ENCODE results near the gene CDK19.

DNA sequence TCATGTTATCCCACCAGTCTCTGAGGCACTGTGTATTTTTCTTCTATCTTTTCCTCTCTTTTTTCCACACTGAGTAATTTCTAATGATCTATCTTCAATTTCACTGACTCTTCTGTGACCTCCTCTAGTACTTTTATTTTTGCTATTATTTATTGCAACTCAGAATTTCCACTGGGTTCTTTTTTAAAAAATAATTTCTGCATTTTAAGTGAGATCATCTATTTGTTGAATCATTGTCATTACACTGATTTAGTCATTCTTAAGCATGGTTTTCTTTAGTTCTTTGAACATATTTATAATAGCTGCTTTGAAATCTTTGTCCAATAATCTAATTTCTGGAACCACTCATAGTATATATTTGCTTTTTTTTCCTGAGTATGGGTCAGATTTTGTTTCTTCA, 242.1 kb downstream of the CDK19 start:
- TF ChIP-seq FOXM1 (IDR thresholded peaks at IDR 0.05; ENCODE audit: borderline replicate concordance), result no peak
- no peak for TF ChIP-seq TARDBP (IDR thresholded peaks at IDR 0.05)
- TF ChIP-seq SP1 (IDR thresholded peaks at IDR 0.05), result no peak
- TF ChIP-seq HDGF (IDR thresholded peaks at IDR 0.05; ENCODE audit: borderline replicate concordance), result no peak
- TF ChIP-seq CTBP1 (IDR thresholded peaks at IDR 0.05; ENCODE audit: borderline replicate concordance), result no peak
- TF ChIP-seq BHLHE40 (IDR thresholded peaks at IDR 0.05; ENCODE audit: borderline replicate concordance), result no peak

All from HEK293T (cell line).